Measurements from ENCODE around the gene PIK3C2B. TPM values are rescaled to one million over a fixed set of nuclear protein-coding genes. Genes with fewer than 3 reads are reported as not detected.
"Not testable (repeated sequence)": the region's sequence is repeated elsewhere in the genome, so short reads cannot be mapped to it uniquely, and the experiment has no call there.

Gene PIK3C2B
- total RNA-seq, 1 donor from 2014 or later = 17.7 TPM

GRCh38 chr1:204491655-204492054, 3.0 kb downstream of the PIK3C2B start:
- DNase-seq (no peak), ATAC-seq (ENCODE audit: poor library complexity) (no peak)
- intact Hi-C loops (cut with DNase I) = no loop called here

GRCh38 chr1:204487256-204487615, 7.4 kb downstream of the PIK3C2B start:
- no peak for DNase-seq
- intact Hi-C loops (cut with DNase I) = no loop called here
- no peak for ATAC-seq (ENCODE audit: poor library complexity)

- ATAC-seq (ENCODE audit: poor library complexity); DNase-seq; intact Hi-C loops (cut with DNase I): not testable (repeated sequence)
These were observed 7.9 kb downstream of the PIK3C2B start for GRCh38 chr1:204486513-204487255.

- intact Hi-C loops (cut with DNase I) = no loop called here
- DNase-seq (no peak), ATAC-seq (ENCODE audit: poor library complexity) (no peak)
These were observed 10.8 kb downstream of the PIK3C2B start for GRCh38 chr1:204483791-204484190.

- ATAC-seq (ENCODE audit: poor library complexity) = no peak
- DNase-seq = no peak
- intact Hi-C loops (cut with DNase I) = no loop called here
These were observed 14.1 kb downstream of the PIK3C2B start for GRCh38 chr1:204480515-204480914.

- no peak for ATAC-seq (ENCODE audit: poor library complexity)
- intact Hi-C loops (cut with DNase I) = no loop called here
- no peak for DNase-seq
These were observed 15.0 kb downstream of the PIK3C2B start for GRCh38 chr1:204479387-204480136.

GRCh38 chr1:204478921-204479320, 15.7 kb downstream of the PIK3C2B start:
- intact Hi-C loops (cut with DNase I) = no loop called here
- DNase-seq (no peak), ATAC-seq (ENCODE audit: poor library complexity) (no peak)

- intact Hi-C loops (cut with DNase I) = no loop called here
- ATAC-seq (ENCODE audit: poor library complexity) = peak; percentile 72
- peak; percentile 52 for DNase-seq
These were observed 16.3 kb downstream of the PIK3C2B start for GRCh38 chr1:204478172-204478899.

- peak; percentile 62 for ATAC-seq (ENCODE audit: poor library complexity)
- no peak for DNase-seq
- intact Hi-C loops (cut with DNase I) = no loop called here
These were observed 17.4 kb downstream of the PIK3C2B start for GRCh38 chr1:204477036-204477740.

GRCh38 chr1:204476563-204476962, 18.0 kb downstream of the PIK3C2B start:
- intact Hi-C loops (cut with DNase I) = no loop called here
- no peak for ATAC-seq (ENCODE audit: poor library complexity)

GRCh38 chr1:204475656-204476432, 18.8 kb downstream of the PIK3C2B start:
- DNase-seq (no peak), ATAC-seq (ENCODE audit: poor library complexity) (no peak)
- intact Hi-C loops (cut with DNase I) = no loop called here

More at GRCh38 chr1:204476563-204476962, 18.0 kb downstream of the PIK3C2B start:
- no peak for DNase-seq

GRCh38 chr1:204473400-204473965, 21.1 kb downstream of the PIK3C2B start:
- intact Hi-C loops (cut with DNase I) = no loop called here
- no peak for ATAC-seq (ENCODE audit: poor library complexity)
- DNase-seq = no peak

- DNase-seq = no peak
- no peak for ATAC-seq (ENCODE audit: poor library complexity)
- intact Hi-C loops (cut with DNase I) = no loop called here
These were observed 21.9 kb downstream of the PIK3C2B start for GRCh38 chr1:204472660-204473059.

GRCh38 chr1:204471687-204472086, 22.9 kb downstream of the PIK3C2B start:
- DNase-seq = no peak
- ATAC-seq (ENCODE audit: poor library complexity) = no peak
- intact Hi-C loops (cut with DNase I) = no loop called here

- intact Hi-C loops (cut with DNase I) = no loop called here
- no peak for ATAC-seq (ENCODE audit: poor library complexity)
- no peak for DNase-seq
These were observed 25.3 kb downstream of the PIK3C2B start for GRCh38 chr1:204469304-204469703.

- ATAC-seq (ENCODE audit: poor library complexity) (no peak), DNase-seq (no peak)
- intact Hi-C loops (cut with DNase I) = no loop called here
These were observed 25.8 kb downstream of the PIK3C2B start for GRCh38 chr1:204468766-204469302.

GRCh38 chr1:204468206-204468605, 26.4 kb downstream of the PIK3C2B start:
- intact Hi-C loops (cut with DNase I) = no loop called here
- DNase-seq = no peak

More at GRCh38 chr1:204468206-204468605, 26.4 kb downstream of the PIK3C2B start:
- ATAC-seq (ENCODE audit: poor library complexity) = no peak

Measured in Right ventricle myocardium superior (tissue), 1 donor.